Activated CD4-positive, alpha-beta T cell treated with anti-CD3 and anti-CD28 coated beads for 4 hours (primary cell): ENCODE results near the gene CYTH4.

Source experiments
- DNase-seq, 2 donors: peaks; one replicate each; pipeline ENCODE4 v3.0.0-alpha.2; 2020

The CYTH4 gene

DNA sequence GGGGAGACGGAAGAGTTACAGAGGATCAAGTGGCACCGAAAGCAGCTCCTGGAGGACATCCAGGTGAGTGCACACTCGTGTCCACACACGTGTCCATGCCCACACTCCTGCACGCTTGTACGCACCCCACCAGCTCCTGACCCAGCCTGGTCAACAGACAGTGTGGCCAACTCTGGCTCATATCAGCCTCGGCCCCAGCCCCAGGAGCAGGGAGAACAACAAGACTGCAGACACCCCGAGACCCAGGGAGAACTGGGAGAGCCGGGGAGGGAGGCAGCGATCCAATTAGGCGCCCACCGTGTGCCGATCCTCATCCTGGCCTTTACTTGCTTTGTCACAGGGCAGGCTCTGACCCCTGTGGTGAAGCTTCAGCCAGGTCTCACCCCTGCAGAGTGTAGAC lies 10.3 kb downstream of the CYTH4 start:
- no peak for DNase-seq

DNA sequence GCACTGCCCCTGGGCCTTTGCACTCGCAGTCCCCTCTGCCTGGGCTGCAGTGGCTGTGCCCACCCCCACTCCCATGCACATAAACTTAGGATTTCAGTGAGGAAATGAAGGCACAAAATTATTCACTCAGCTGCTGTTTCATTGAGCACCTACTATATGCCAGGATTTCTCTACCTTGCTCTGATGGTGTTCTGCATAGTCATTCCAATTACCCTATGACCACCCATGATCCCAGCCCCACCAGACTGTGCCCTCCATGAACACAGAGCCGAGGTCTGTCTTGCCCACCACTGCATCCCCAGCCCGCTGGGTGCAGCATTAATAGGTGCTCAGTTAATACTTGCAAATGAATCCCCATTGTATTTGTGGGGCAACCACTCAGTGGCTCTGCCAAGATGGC lies 10.9 kb downstream of the CYTH4 start:
- DNase-seq: no peak

DNA sequence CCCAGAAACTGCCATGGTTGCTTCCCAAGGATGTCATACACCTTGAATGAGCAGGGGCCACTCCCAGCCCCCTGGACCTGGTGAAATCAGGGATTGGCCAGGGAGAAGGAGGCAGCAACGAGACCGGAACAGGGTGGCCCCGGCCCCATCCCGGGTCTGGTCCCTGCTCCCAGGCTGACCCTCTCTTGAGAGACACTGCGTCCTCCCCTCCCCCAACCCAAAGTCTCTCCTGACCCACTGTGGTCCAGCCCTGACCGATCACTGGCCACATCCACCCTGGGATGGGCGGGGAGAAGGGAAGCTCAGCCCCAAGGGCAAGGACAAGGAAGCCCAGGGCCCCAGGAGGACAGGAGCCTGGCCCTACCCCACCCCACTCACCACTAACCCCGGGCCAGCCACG lies 12.4 kb downstream of the CYTH4 start:
- DNase-seq: no peak

DNA sequence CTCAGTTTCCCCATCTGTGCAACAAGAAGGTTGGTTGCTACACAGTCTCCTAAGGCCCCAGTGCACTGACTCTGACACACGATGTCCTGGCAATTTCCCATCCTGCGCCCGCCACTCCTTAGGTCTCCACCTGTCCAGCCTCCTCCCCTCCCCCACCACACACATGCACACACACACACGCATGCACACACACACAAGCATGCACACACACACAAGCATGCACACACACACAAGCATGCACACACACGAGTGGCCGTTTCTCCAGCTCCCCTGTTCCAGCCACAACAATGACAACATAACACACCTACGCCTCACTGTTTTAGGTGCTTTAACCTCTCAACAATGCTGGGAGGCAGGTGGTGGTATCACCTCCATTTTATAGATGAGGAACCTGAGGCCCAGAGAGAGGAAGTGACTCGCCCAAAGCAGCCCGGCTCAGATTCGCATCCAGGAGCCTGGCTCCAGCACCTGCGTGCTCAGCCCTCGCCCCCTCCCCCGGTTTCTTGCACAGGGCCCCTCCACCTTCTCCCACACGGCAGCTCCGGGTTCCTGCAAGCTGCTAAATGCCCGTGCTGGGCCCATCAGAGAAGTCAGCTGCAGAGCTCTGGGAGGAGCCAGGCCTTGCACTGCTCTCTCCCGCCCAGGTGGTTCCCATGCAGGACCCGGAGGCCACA lies 13.0 kb downstream of the CYTH4 start:
- DNase-seq: no peak

DNA sequence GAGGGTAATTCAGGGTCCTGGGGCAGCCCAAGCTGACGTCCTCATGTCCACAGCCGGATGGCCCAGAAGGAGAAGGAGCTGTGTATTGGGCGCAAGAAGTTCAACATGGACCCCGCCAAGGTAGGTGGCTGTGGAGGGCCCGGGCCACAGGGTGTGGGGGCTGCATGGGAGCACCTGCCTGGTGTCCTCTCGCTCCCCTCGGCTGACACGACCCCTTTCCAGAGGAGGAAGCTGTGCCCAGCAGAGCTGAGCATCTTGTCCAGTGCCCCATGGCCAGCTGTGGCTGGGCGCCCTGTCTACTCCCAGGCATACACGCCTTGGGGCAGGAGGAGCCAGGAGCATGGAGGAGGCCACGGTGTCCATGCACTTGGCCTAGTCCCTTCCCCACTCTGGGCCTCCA lies 13.6 kb downstream of the CYTH4 start:
- DNase-seq: no peak

DNA sequence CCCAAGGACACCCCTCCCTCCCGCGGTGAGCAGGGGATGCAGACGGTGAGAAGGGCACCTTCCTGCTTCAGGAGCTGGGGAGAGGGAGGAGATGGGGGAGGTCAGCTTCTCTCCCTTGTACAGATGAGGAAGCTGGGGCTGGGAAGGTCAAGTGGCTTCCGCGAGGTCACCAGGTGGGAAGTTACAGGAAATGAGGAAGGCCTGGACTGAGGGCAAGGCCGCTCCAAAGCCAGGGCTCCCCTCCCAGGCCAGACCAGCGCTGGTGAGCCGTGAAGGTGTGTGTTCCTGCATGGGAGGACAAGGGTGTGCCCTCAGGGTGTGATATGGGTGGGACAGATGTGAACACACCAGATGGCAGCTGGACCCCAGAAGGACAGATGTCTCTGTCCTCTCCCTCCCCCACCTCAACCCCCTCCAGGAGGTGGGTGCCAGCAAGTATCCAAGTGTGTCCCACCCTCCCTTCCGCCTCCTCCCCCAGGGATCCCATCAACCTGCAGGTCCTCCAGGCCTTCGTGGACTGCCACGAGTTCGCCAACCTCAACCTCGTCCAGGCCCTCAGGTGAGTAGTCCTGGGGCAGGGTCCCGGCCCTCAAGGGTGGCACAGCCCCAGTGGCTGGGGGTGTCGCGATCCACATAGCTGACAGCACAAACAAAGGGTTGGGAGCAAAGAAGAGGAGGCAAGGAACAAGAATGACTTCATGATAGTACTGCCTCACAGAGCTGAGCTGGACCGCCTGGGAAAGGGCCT lies 16.6 kb downstream of the CYTH4 start:
- DNase-seq: no peak

DNA sequence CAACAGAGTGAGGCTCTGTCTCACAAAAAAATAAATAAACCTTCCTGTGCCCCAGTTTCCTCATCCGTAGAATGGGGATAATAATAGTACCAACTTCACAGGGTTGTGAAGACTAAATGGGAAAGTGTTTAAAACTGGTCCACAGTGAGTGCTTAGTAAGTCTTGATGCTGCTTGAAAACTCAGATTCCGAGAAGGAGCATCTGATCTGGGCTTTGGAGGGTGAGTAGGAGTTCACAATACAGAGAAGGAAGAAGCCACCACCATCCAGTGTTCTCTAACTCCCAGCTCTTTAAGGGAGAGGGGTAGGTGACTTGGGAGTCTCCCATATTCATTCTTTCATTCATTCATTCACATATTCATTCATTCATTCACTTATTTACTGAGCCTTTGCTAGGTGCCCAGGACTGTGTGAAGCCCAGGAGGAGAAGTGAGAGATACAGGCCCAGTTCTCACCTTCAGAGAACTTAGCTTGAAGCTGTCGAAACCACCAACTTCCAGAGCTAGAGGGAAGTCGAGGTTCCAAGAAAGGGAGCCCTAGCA lies 17.7 kb downstream of the CYTH4 start:
- DNase-seq: no peak

DNA sequence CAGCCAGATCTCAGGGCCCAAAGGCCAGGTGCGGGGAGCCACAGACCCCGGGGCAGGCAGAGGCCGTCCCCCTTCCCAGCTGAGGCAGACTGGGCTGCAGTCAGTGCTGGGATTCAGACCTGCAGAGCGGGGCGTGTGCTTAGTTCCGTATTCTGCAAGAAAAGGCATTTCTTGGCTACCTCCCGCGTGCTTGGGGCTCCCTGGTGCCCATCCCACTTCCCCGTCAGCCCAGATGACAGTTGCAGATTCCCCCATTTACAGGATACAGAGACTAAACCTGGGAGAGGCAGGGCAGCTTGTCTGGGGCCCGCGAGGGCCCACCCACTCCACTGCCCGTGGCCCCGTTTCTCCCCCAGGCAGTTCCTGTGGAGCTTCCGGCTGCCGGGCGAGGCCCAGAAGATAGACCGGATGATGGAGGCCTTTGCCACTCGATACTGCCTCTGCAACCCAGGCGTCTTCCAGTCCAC lies 18.3 kb downstream of the CYTH4 start:
- peak in 1 of 2 donors; percentile 37 for DNase-seq

DNA sequence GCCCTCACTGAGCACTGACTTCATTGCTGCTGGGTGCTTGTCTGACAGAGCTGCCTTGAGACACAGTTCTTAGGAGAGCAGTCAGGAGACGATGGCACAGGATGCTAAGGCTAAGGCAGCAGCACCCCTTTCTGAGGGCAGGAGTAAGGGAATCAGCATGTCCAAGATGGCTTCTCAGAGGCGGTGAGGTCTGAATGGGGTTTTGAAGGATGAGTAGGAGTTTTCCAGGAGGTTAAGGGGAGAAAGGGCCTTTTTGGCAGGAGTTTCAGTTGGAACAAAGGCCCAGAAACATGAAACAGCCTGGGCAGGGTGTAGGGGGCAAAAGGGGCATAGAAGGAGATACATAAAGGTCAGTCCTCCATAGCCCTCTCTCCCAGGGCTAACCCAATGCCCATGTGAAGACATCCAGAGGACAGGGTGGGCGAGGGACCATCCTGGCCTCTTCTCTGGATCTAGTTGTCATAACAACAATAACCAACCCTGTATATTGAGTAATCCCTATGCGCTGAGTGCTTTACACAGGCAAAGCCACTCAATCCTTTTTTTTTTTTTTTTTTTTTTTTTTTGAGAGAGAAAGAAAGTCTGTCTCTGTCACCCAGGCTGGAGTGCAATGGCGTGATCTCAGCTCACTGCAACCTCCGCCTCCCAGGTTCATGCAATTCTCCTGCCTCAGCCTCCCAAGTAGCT lies 19.0 kb downstream of the CYTH4 start:
- no peak for DNase-seq

DNA sequence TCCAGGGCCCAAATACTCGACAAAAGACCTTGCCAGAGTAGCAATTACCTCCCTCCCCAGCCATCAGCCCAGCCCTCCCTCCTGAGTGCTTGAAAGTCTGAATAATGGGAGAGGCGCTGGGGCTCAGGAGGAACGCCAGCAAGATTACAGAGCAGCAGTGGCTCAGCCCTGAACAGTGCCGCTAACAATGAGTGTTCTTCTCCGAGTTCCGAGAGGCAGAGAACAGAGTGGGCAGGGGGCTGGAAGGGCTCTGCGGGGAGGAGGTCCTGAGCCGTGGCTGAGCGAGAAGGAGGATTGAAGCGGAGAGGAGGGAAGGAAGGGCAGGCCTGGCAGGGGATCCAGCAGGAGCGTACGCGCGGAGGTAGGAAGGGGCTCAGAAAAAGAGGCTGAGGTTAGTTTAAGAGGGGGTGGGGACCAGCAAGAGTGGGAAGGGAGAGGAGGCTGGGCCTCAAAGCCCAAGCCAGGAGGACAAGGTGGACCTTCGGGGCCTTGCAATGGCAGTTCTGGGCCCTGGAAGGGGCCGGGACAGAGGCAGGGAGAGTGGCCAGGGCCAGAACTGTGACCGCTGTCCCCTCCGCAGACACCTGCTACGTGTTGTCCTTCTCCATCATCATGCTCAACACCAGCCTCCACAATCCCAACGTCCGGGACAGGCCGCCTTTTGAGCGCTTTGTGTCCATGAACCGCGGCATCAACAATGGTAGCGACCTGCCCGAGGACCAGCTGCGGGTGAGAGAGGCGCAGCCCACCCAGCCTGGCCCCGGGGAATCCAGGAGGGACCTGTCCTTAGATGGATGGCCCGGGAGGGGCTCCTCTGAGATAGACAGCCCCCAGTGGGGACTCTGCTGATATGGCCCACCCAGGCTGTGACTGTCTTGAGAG lies 20.6 kb downstream of the CYTH4 start:
- no peak for DNase-seq

DNA sequence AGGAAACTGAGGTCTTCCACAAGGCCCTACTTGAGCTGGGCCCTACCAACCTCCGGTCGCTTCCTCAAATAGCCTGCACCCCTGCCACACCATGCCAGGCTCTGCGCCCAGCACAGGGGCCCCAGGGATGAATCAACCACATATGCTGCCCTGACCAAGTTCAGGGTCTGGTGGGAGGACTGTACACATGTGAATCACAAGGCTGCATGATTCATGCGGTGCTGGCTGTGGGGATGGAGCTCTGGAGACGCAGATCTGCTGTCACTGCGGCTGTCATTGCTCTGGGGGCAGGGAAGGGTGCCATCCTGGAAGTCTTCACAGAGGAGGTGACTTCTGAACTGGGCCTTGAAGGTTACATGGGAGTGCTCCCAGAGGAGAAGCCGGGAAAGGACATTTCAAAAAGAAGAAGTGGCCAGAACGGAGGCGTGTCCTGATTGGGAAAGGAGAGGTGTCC lies 21.5 kb downstream of the CYTH4 start:
- DNase-seq: peak; percentile 51 to 61

DNA sequence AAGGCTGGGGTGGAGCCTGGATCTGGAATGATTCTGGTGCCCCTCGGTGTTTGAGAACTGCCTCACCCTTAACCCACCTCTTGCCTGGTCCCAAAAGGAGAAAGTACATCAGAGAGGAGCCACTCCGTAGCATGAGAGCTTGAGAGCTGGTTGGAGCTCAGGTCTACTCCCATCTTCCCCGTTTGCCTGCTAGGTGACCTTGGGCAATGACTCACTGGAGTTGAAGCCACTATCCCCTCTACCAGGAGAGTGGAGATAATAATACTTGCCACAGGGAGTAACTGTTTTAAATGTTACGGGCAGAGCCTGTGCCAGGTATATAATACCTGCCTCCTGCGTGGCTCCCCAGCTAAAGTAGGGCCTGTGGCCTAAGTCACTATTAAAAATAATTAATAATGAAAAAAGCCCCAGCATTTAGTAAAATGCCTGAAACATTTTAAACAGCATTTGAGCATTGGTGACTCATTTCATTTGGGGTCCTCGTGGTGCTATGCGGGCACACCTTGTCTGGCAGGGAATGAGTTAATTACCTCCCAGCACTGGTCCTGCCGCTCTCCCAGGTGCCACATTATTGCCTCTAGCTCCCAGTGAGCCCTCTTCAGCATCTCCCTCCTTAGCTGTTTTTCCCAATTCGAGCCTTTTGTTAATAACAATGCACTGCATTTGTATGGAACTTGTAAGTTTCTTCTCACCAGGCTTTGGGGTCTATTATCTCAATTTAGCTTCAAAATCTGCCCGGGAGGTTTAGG lies 22.5 kb downstream of the CYTH4 start:
- no peak for DNase-seq

DNA sequence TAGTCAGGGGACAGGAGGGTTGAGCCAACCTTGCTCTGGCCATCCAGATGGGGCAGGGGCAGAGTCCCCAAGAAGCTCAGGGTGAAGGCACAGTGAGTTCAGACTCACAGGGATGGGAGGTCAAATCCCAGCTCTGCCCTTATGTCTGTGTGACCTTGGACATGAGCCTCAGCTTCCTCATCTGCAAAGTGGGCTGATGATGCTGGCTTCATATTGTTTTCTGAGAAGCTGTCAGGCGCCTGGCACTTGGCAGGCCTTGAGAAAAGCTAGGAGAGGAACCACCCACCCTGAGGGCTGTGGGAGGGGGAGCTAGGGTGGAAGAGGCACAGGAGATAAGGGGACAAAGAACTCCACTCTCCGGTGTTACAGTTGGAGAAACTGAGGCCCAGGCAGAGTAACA lies 23.6 kb downstream of the CYTH4 start:
- DNase-seq: no peak

DNA sequence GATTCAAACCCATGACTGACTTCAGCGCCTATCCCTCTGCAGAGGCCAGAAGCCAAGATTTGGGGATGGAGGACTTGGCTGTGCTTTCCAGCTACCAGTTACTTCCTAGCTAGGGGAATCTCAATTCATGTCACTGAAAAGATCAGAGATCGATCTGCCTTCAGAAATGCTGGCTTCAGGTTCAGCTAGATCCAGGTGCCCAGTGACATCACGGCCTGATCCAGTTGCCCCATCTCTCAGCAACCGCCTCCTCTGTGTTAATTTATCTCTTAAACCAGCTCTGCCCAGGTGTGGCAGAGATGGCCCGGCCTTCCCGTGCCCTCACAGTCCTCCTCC lies 24.2 kb downstream of the CYTH4 start:
- DNase-seq: no peak

DNA sequence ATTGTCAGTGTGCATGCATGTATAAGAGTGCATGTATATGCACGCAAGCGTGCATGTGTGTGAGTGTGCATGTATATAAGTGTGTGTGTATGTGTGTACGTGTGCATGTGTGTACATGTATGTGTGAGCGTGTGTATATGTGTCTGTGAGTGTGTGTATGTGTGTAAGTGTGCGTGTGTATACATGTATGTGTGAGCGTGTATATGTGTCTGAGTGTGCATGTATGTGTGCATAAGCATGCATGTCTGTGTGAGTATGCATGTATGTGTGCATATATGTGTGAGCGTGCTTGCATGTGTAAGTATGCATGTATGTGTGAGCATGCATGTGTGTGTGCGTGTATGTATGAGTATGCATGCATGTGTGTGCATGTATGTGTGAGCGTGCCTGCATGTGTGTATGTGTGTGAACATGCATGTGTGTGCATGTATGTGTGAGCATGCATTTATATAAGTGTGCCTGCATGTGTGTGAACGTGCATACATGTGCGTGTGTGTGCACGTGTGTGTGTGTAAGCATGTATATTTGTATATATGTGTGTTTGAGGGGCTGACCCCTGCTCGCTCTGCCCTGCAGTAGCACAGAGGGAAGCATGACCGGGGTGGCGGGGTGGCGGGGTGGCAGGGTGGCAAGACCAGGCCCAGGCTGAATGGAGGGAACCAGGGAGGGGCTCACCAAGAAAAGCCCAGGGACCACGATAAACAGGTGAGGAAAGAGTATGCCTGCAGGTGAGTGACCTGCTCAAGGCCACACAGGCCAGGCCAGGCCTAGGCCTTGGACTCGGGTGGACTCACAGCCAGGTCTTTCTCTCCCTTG lies 26.3 kb downstream of the CYTH4 start:
- DNase-seq: no peak

DNA sequence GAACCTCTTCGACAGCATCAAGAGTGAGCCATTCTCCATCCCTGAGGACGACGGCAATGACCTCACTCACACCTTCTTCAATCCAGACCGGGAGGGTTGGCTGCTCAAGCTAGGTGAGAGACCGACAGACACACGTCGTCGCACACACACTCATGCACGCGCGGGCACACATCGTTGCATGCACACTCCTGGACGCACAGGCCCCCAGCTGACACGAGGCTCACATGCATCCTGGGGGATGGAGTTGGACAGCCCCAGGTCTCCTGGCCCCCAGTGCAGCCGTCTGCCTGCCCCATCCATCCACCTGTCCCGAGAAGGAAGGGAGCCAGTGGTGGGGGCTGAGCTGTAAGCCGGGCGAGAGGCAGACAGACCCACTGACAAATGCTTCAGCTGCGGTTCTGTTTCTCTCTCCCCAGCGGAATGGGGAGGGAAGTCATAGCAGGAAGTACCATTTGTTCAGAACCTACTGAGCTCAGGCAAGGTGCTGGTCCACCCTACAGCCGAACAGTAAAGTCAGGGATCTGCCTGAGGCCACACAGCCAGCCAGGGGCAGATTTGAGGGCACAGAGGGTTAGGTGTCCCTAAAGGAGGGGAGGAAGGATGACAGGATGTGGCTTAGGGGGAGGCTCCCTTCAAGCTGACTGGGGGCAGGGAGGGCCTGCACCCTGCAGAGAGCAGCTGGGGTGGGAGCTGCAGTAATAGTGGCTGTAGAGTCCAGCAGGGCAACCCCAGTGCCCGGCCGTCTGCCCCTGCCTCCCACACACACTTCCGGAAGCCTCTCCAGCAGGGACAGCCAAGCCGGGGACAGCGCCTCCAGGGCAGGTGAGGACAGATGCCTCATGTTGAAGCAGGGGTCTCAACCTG lies 27.1 kb downstream of the CYTH4 start:
- peak in 1 of 2 donors; percentile 27 for DNase-seq

DNA sequence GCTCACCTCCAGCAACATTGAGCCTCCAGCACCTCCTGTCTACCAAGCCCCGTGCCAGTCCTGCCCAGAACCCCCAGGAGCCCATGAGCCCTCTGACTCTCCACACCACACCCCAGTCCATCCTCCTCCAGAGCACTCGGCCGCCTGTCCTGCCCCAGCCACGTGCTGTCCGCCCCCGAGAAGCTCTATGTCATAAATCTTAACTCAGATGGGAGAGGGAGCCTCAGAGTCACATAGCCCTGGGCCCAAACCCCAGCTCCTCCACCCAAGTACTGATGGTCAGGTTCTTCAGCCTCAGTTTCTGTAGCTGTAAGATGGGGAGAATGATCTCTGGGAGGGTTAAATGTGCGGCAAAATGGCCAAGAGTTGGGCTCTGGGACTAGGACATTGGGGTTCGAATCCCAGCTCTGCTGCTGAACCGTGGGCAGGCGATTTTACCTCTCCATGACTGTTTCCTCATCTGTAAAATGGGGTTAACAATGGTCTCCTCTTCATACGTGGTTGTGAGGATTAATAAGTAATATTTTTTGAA lies 27.8 kb downstream of the CYTH4 start:
- no peak for DNase-seq

DNA sequence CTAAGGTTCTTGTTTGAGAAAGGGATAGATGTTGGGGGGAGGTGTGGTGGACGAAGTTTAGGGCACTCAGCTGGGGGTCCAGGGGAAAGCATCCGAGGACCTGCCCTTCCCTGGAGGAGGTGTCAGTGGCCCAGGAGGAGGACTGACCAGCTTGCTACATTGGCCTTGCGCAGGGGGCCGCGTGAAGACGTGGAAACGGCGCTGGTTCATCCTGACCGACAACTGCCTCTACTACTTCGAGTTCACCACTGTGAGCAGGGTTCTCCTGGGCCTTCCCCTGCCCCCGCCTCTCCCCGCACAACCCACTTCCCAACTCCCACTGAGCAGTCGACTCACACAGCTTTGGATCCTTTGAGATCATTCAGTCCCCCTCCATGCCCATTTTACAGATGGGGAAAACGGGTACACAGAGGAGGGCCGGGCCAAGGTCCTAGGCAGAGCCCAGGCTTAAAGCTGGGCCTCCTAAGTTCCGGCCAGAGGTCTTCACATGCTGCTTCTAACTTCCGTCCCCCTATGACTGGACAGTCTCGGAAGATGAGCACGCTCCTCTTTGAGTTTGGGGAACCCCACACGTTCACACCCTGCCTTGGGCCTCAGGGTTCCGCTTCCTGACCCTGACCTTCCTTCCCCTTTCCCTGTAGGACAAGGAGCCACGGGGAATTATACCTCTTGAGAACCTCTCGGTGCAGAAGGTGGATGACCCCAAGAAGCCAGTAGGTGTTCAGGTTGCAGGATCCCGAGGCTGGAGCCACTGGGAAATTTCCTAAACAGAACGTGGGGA lies 28.7 kb downstream of the CYTH4 start:
- no peak for DNase-seq

DNA sequence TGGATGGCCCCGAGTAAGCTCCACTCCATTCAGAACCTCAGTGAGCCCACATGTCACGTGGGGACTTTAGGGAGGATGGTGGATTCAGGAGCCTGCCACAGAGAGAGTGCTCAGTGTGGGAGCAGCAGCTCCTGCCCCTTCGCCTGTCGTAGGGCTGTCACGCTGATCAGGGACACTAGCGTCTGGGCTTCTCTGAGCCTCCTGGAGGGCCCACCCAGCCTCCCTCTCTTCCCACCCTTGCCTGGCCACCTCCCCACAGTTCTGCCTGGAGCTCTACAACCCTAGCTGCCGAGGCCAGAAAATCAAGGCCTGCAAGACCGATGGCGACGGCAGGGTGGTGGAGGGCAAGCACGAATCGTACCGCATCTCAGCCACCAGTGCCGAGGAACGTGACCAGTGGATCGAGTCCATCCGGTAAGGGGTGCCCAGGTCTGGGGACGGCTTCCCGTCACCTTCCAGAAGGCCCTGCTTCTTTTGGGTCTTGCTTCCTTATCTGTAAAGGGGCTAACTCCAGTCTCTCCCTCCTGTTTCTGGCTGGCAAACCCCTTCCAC lies 29.5 kb downstream of the CYTH4 start:
- no peak for DNase-seq
